Spleen (tissue), 7 donors: ENCODE results near the gene SECISBP2.

Experiments used
- CTCF ChIP-seq, 11 experiments: fragments of 200-600 bp in 7 of 11; fragments of 450-650 bp in 4 of 11; sonication (generic) in 4 of 11; IDR thresholded peaks in 8 of 11; conservative IDR thresholded peaks in 3 of 11; 1 replicate in 7 of 11; 2 replicates in 4 of 11; pipeline versions ENCODE4 v1.4.0 to v1.8.0; 2016 to 2021; ENCODE audit warnings: antibody characterized with exemption in 11 of 11, inconsistent platforms in 4 of 11, mild to moderate bottlenecking in 1 of 11
- POLR2A ChIP-seq, 3 donors: fragments of 450-650 bp; IDR thresholded peaks; one replicate each; pipeline ENCODE4 v1.5.1; 2017; ENCODE audit warnings: antibody characterized with exemption in 3 of 3, mild to moderate bottlenecking in 1 of 3
- donor health status: DM: no; HTN: no; CAD: no; lungs with moderate emphysema.
- donor health status: DM: no; HTN: no; CAD: no.
- donor health status: DM: no; HTN: no; CAD: no.

- TF ChIP-seq CTCF (IDR thresholded peaks at IDR 0.05 in 8 of 11, conservative IDR thresholded peaks at IDR 0.05 in 3 of 11) (no peak), POLR2A (IDR thresholded peaks at IDR 0.05) (no peak)
Measured at GRCh38 chr9:89364666-89365531, 46.6 kb downstream of the SECISBP2 start.
